CD4-positive, alpha-beta T cell treated with Interferon alpha-2 for 1 hour (primary cell): ENCODE data around the gene CDK6.

ENCODE experiments used
- DNase-seq, 2 donors: peaks; one replicate each; pipeline ENCODE4 v3.0.0-alpha.2; 2020 to 2022

Gene CDK6

DNA sequence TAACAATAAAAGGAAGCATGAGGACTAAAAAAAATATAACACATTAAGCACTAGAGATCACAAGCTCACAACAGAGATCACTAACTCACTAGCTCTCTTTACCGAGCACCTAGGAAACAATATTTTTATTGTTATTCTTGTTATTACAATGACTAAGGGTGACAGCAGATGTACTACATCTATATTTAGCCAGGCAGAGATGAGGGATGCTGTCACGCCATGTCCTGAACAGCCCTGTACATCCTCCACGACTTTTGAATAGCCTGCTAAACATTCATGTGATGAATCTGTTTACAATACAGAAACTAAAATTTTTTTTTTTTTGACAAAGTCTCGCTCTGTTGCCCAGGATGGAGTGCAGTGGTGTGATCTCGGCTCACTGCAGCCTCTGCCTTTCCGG is 268.9 kb downstream of the CDK6 start:
- no peak for DNase-seq

- DNase-seq = no peak
Observed at GRCh38 chr7:92563345-92563744, 273.0 kb downstream of the CDK6 start.

DNA sequence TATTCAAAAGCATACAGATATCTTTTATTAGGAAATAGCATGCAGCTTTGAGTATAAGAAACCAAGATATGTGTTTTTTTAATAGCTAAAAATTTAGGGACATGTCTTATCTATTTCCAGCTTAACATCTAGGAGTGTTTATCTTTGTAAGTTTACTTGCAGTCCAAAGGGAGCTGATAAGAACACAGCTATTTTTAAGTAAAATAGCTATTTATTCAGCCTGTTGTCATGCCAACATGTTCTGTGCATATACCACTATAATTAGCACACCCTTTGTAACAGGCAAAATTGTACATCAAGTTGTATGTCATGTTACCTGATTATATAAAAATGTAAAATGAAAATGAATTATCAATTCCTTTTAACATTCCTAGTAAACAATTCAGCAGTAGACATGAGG is 275.8 kb downstream of the CDK6 start:
- no peak for DNase-seq

DNA sequence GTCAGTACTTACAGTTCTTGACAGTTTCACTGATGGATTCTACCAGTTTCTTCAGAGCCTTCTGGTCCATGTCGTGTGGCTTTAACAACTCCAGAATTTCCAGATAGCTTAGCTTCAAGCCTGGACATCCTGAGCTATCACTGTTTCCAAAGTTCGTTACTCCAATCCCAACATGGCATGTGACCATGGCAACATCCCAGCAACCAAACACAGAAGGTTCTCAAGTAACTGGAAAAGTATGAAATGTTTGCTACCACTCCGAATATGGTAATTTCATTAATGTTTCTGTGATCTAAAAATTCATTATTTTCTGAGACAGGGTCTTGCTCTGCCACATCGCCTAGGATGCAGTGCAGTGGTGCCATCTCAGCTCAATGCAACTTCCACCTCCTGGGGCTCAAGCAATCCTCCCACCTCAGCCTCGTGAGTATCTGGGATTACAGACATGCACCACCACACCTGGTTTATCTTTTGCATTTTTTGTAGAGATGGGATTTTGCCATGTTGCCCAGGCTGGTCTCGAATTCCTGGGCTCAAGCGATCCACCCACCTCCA is 278.5 kb downstream of the CDK6 start:
- no peak for DNase-seq

DNA sequence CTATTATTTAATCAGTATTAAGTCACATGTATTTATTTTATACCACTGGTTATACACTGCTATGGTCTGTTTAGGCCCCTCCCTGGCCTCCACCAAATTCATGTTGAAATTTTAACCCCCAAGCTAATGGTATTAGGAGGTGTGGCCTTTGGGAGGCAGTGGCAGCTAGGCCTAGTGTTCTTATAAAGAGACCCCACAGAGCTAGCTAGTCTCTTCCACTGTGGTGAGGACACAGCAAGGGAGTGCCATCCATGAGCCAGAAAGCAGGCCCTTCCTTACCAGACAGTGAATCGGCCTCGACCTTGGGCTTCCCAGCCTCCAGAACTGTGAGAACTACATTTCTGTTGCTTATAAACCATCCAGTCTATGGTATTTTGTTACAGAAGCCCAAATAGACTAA is 279.1 kb downstream of the CDK6 start:
- DNase-seq = no peak
